ENCODE results near the gene CD37. TPM values are rescaled to one million over a fixed set of nuclear protein-coding genes. Genes with fewer than 3 reads are reported as not detected.

Gene CD37
- polyA plus RNA-seq, 1 of the 3 experiments (the other 2 are of a cell fraction) = not detected

- TF ChIP-seq REST (IDR thresholded peaks at IDR 0.05; ENCODE audit: low read depth, low read length) (no peak), RAD21 (IDR thresholded peaks at IDR 0.05; ENCODE audit: low read length) (peak; percentile 43), TCF12 (IDR thresholded peaks at IDR 0.05) (no peak), YY1 (IDR thresholded peaks at IDR 0.05; ENCODE audit: low read depth) (no peak), USF2 (IDR thresholded peaks at IDR 0.05; ENCODE audit: borderline replicate concordance, low read depth, low read length) (no peak), POLR2AphosphoS5 (IDR thresholded peaks at IDR 0.05; ENCODE audit: low read depth, low read length) (no peak)
Measured at GRCh38 chr19:49301165-49301865, 33.9 kb upstream of the CD37 start (continued).

GRCh38 chr19:49301866-49302252, 33.3 kb upstream of the CD37 start:
- H3K9me3 ChIP-seq = no peaks in the 10 kb centered on the region
- no peaks in the 10 kb centered on the region for H4K20me1 ChIP-seq (ENCODE audit: insufficient read depth)
- TF ChIP-seq YY1 (IDR thresholded peaks at IDR 0.05; ENCODE audit: low read depth) (no peak), NFIC (IDR thresholded peaks at IDR 0.05; ENCODE audit: borderline replicate concordance) (no peak), FOSL2 (IDR thresholded peaks at IDR 0.05; ENCODE audit: borderline replicate concordance, low read depth) (no peak), SMC3 (IDR thresholded peaks at IDR 0.05; ENCODE audit: low read depth, low read length) (no peak), RCOR1 (IDR thresholded peaks at IDR 0.05; ENCODE audit: low read length) (no peak), JUND (IDR thresholded peaks at IDR 0.05) (no peak), EZH2phosphoT487 (IDR thresholded peaks at IDR 0.05; ENCODE audit: borderline replicate concordance, low read depth) (no peak)
- H3F3A ChIP-seq (replicated peaks; ENCODE audit: insufficient read depth) = peaks cover 8% of the 10 kb centered on the region
- CTCF ChIA-PET = interaction anchor here (0.6 to 2.5 kb wide), 16 partner anchors 9 to 144 kb away, joined by 3 to 14 read pairs (median 4); partner anchors contain the start of gene SLC6A16
- H3K9ac ChIP-seq = no peak overlapping the region
- no peak for DNase-seq
- H3K4me2 ChIP-seq = no peak overlapping the region
- H3K27me3 ChIP-seq (ENCODE audit: insufficient read depth) = no peaks in the 10 kb centered on the region; the same call in 1 of the 2 replicates
- no peak overlapping the region for H3K27ac ChIP-seq (ENCODE audit: low read depth in 2 of 2, low read length in 1 of 2)
- H3K4me1 ChIP-seq (ENCODE audit: control insufficient read depth in 1 of 2, insufficient read depth in 2 of 2, low read depth in 1 of 2, low read length in 1 of 2) = no peaks in the 10 kb centered on the region
- POLR2A ChIA-PET = no interaction called here
- 17% methylated on average over 1 of the region's 5 CpGs for WGBS (ENCODE audit: low lambda C conversion rate)
- H3K4me3 ChIP-seq (ENCODE audit: low read depth in 2 of 2, low read length in 1 of 2) = no peak overlapping the region
- no peaks in the 10 kb centered on the region for H3K79me2 ChIP-seq (ENCODE audit: insufficient read depth)
- no peak overlapping the region for H2AFZ ChIP-seq (ENCODE audit: low read depth)
- H3K36me3 ChIP-seq (replicated peaks in 1 of 2; ENCODE audit: control insufficient read depth in 1 of 2, insufficient read depth in 2 of 2, low read length in 1 of 2) = peaks cover 0 to 6% of the 10 kb centered on the region in 2 experiments
- no peaks in the 10 kb centered on the region for H3K9me2 ChIP-seq

Data from SK-N-SH (cell line).